Esophagus squamous epithelium (tissue), 5 donors: Measurements from ENCODE around the gene LITAF. TPM values are rescaled to one million over a fixed set of nuclear protein-coding genes. Genes with fewer than 3 reads are reported as not detected.
A peak's percentile ranks its signal among the peaks of the same experiment; 100 is the strongest.

Source experiments
- DNase-seq: peaks from one replicate; lab custom pipeline; 2025; lab: John Stamatoyannopoulos, UW
- H3K27ac ChIP-seq, 4 donors: fragments of 200-600 bp; sonication (generic); one replicate each; pipeline ENCODE4 v1.5.1; 2016 to 2019; ENCODE audit warnings: mild to moderate bottlenecking in 1 of 4
- H3K27me3 ChIP-seq, 4 donors: fragments of 200-600 bp; sonication (generic); 1 replicate in 3 of 4; 2 replicates in 1 of 4; pipeline versions ENCODE4 v1.5.1 to v1.6.0; 2017 to 2021; ENCODE audit warnings: antibody characterized with exemption in 1 of 4
- H3K36me3 ChIP-seq, 3 donors: fragments of 200-600 bp; sonication (generic); one replicate each; pipeline ENCODE4 v1.5.1; 2016 to 2019
- H3K4me1 ChIP-seq, 3 donors: fragments of 200-600 bp; sonication (generic); one replicate each; pipeline ENCODE4 v1.5.1; 2017 to 2019
- H3K4me3 ChIP-seq, 4 donors: fragments of 200-600 bp; sonication (generic); 1 replicate in 3 of 4; 2 replicates in 1 of 4; pipeline ENCODE4 v1.5.1; 2016 to 2019; ENCODE audit warnings: mild to moderate bottlenecking in 2 of 4, moderate library complexity in 1 of 4
- H3K9me3 ChIP-seq, 3 donors: fragments of 200-600 bp; sonication (generic); one replicate each; pipeline ENCODE4 v1.5.1; 2016 to 2019
- CTCF ChIP-seq, 6 experiments: fragments of 450-650 bp in 4 of 6; fragments of 200-600 bp in 2 of 6; sonication (generic) in 2 of 6; IDR thresholded peaks; one replicate each; pipeline ENCODE4 v1.5.1; 2016 to 2019; ENCODE audit warnings: antibody characterized with exemption in 6 of 6, mild to moderate bottlenecking in 4 of 6, moderate library complexity in 4 of 6
- POLR2A ChIP-seq, 4 donors: fragments of 450-650 bp; IDR thresholded peaks; one replicate each; pipeline ENCODE4 v1.6.1; 2017; ENCODE audit warnings: antibody characterized with exemption in 4 of 4, mild to moderate bottlenecking in 4 of 4, moderate library complexity in 3 of 4
- WGBS, 2 donors: methylation state at CpG; one replicate each; pipeline ENCODE4 v1.1.5; 2018; 5-methylcytosine and 5-hydroxymethylcytosine counted together
- intact Hi-C: fragments of 100-400 bp; cut with DNase I; formaldehyde crosslinking; loops from one replicate; pipeline ENCODE4 v1.15.0; 2022
- total RNA-seq, 4 donors: library from RNA; depleted of rRNA; stranded (reverse); fragments of >200 nt; gene quantifications; one replicate each; pipeline ENCODE4 v1.1.0, GENCODE V29; 2016
- donor health status: DM: yes; HTN: yes; CAD: no.

Gene LITAF
- total RNA-seq, 4 donors from 2014 or later: 13.7 to 44.4 (median 34.4) TPM

GRCh38 chr16:11611871-11612664 is 25.3 kb upstream of the LITAF start:
- no peak overlapping the region for H3K4me3 ChIP-seq
- no peaks in the 10 kb centered on the region for H3K9me3 ChIP-seq
- H3K27me3 ChIP-seq: no peaks in the 10 kb centered on the region
- peak overlapping the region; percentile 47 to 68 (median 60) for H3K27ac ChIP-seq
- WGBS, 2 donors: 54 to 62% methylated on average over 13 to 22 of the region's 23 CpGs
- no peaks in the 10 kb centered on the region for H3K36me3 ChIP-seq
- H3K4me1 ChIP-seq: peaks cover 19 to 53% (median 24%) of the 10 kb centered on the region in 3 donors
- no peak for DNase-seq
- intact Hi-C loops: no loop called here
- TF ChIP-seq POLR2A (IDR thresholded peaks at IDR 0.05): no peak
- no peak for TF ChIP-seq CTCF (IDR thresholded peaks at IDR 0.05)

GRCh38 chr16:11610580-11610979 is 23.9 kb upstream of the LITAF start:
- intact Hi-C loops: no loop called here

GRCh38 chr16:11610121-11610505 is 23.4 kb upstream of the LITAF start:
- Histone ChIP-seq H3K4me1 (peaks cover 19 to 55% (median 24%) of the 10 kb centered on the region in 3 donors), H3K9me3 (no peaks in the 10 kb centered on the region), H3K27me3 (no peaks in the 10 kb centered on the region), H3K27ac (no peak overlapping the region), H3K36me3 (no peaks in the 10 kb centered on the region), H3K4me3 (no peak overlapping the region)
- intact Hi-C loops: no loop called here
- TF ChIP-seq POLR2A (IDR thresholded peaks at IDR 0.05) (no peak), CTCF (IDR thresholded peaks at IDR 0.05) (no peak)
- WGBS, 2 donors: 33 to 44% methylated on average over 6 to 9 of the region's 9 CpGs
- no peak for DNase-seq

More at GRCh38 chr16:11610580-11610979, 23.9 kb upstream of the LITAF start:
- Histone ChIP-seq H3K27me3 (no peaks in the 10 kb centered on the region), H3K4me3 (no peak overlapping the region), H3K9me3 (no peaks in the 10 kb centered on the region), H3K4me1 (peaks cover 19 to 53% (median 24%) of the 10 kb centered on the region in 3 donors), H3K36me3 (no peaks in the 10 kb centered on the region), H3K27ac (no peak overlapping the region)
- DNase-seq: no peak
- no peak for TF ChIP-seq CTCF (IDR thresholded peaks at IDR 0.05)
- TF ChIP-seq POLR2A (IDR thresholded peaks at IDR 0.05): no peak
- 58 to 61% methylated on average over 5 of the region's 6 CpGs for WGBS, 2 donors

GRCh38 chr16:11609474-11610120 is 22.9 kb upstream of the LITAF start:
- Histone ChIP-seq H3K36me3 (no peaks in the 10 kb centered on the region), H3K4me1 (peaks cover 19 to 60% (median 24%) of the 10 kb centered on the region in 3 donors), H3K9me3 (no peaks in the 10 kb centered on the region), H3K4me3 (no peak overlapping the region), H3K27me3 (no peaks in the 10 kb centered on the region), H3K27ac (no peak overlapping the region)
- intact Hi-C loops: no loop called here
- WGBS, 2 donors: 50 to 51% methylated on average over 10 of the region's 14 CpGs
- DNase-seq: no peak
- TF ChIP-seq POLR2A (IDR thresholded peaks at IDR 0.05) (no peak), CTCF (IDR thresholded peaks at IDR 0.05) (no peak)

GRCh38 chr16:11605891-11606290 is 19.2 kb upstream of the LITAF start:
- TF ChIP-seq POLR2A (IDR thresholded peaks at IDR 0.05) (no peak), CTCF (IDR thresholded peaks at IDR 0.05) (no peak)
- no peak overlapping the region for H3K27ac ChIP-seq
- no peaks in the 10 kb centered on the region for H3K27me3 ChIP-seq
- H3K36me3 ChIP-seq: no peaks in the 10 kb centered on the region
- intact Hi-C loops: no loop called here
- H3K9me3 ChIP-seq: no peaks in the 10 kb centered on the region
- peaks cover 0 to 53% (median 4%) of the 10 kb centered on the region in 3 donors for H3K4me1 ChIP-seq
- 89 to 93% methylated on average over 5 of the region's 5 CpGs for WGBS, 2 donors
- no peak overlapping the region for H3K4me3 ChIP-seq
- no peak for DNase-seq
